TTC549 (cell line): ENCODE results near the gene CRIP2.

Experiments
- FAIRE-seq: peaks from 2 replicates; lab custom pipeline; 2012; peaks lifted over from hg19 to GRCh38; lab: Jason Lieb, UNC

Gene CRIP2

GRCh38 chr14:105465209-105466031, 9.2 kb upstream of the CRIP2 start:
- no peak for FAIRE-seq

DNA sequence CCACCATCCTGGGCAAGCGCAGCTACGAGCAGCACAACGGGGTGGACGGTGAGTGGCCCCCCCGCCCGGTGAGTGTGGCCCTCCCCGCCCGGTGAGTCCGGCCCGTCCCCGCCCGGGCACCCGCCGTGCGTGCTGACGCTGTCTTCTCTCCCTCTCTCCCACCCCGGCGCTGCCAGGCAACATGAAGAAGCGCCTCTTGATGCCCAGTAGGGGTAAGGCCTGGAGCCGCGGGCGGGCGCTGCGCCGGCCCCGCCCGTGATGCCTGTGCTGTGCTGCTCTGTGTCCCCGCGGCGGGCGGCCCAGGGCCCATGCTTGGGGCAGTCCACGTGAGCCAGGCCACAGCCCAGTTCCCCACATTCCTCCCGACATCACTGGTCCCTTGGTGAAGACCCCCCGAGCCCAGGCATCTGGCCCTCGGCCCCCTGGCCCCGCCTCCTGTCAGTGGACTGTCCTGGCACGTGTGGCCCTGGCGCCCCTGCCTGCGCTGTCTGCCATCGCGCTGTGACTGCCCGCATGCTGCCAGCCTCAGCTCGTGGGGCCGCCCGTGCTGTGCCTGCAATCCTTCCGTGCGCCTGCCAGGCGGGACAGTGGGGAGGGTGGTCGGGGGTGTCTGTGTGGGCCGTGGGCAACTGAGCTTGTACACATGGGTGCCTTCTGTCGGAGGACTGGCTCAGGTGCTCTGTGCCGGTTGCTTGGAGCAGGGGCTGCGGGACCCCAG, 7.9 kb upstream of the CRIP2 start:
- FAIRE-seq = no peak

GRCh38 chr14:105467249-105467941, 7.2 kb upstream of the CRIP2 start:
- FAIRE-seq = no peak

GRCh38 chr14:105467942-105468471, 6.6 kb upstream of the CRIP2 start:
- no peak for FAIRE-seq

- FAIRE-seq = no peak
Measured at GRCh38 chr14:105468621-105469241, 5.9 kb upstream of the CRIP2 start.

- FAIRE-seq = no peak
Measured at GRCh38 chr14:105469456-105470349, 4.9 kb upstream of the CRIP2 start.

DNA sequence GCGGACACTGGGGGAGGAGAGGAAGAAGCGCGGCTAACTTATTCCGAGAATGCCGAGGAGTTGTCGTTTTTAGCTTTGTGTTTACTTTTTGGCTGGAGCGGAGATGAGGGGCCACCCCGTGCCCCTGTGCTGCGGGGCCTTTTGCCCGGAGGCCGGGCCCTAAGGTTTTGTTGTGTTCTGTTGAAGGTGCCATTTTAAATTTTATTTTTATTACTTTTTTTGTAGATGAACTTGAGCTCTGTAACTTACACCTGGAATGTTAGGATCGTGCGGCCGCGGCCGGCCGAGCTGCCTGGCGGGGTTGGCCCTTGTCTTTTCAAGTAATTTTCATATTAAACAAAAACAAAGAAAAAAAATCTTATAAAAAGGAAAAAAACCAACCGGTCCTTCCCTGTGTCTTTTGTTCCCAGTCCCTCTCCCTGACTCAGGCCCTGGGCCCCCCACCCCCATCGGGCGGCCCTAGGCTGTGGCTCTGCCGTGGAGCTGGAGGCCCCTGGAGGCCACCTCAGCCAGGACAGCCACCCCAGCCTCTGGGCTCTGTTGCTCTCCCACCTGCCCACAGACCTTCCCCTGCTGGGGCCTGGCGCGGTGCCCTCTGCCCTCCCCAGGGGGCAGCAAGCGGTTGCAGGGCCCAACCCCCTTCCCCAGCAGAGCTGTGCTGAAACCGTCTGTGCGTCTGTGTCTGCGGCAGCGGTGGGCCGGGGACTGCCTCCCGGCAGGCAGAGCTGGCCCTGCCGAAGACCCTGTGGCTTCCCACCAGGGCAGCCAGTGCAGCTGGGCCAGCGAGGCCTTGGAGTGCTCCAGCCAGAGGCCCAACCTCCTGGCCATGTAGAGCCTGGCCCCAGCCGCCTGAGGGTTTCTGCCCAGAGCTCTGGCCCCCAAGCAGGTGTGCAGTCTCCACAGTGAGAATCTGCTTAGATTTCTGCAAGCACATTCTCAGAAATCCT, 4.0 kb upstream of the CRIP2 start:
- no peak for FAIRE-seq

GRCh38 chr14:105471297-105471821, 3.3 kb upstream of the CRIP2 start:
- no peak for FAIRE-seq

DNA sequence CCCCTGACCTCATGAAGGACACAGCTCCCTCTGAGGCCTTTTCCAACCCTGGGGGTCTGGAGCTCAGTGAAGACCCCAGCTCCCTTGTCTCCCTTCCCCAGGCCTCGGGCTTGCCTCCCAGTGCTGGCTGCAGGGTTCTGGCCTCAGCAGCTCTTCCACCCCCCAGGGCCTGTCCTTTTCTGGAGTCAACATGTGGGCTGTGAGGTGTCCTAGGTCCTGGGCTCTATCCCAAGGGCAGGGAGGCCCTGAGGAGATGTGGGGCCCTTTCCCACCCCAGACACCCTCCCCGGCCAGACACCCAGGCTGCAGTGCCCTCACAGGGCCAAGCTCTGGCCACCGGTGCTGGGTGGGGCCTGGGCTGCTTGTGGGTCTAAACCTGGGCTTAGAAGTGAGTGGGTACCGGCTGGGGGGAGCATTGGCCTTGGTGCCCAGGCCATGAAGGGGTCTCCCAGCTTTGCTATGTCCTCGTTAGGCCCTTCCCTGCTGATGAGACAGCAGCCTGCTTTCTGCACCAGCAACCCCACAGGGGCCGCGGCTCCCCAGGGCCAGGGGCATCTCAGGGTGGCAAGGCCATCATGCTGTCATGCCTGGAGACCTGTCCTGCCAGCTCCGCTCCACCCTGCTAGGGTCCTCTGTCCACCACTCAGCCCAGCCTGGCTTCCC, 2.7 kb upstream of the CRIP2 start:
- FAIRE-seq = no peak

GRCh38 chr14:105472486-105472991, 2.1 kb upstream of the CRIP2 start:
- FAIRE-seq = no peak

GRCh38 chr14:105473033-105473676, 1.5 kb upstream of the CRIP2 start:
- no peak for FAIRE-seq

DNA sequence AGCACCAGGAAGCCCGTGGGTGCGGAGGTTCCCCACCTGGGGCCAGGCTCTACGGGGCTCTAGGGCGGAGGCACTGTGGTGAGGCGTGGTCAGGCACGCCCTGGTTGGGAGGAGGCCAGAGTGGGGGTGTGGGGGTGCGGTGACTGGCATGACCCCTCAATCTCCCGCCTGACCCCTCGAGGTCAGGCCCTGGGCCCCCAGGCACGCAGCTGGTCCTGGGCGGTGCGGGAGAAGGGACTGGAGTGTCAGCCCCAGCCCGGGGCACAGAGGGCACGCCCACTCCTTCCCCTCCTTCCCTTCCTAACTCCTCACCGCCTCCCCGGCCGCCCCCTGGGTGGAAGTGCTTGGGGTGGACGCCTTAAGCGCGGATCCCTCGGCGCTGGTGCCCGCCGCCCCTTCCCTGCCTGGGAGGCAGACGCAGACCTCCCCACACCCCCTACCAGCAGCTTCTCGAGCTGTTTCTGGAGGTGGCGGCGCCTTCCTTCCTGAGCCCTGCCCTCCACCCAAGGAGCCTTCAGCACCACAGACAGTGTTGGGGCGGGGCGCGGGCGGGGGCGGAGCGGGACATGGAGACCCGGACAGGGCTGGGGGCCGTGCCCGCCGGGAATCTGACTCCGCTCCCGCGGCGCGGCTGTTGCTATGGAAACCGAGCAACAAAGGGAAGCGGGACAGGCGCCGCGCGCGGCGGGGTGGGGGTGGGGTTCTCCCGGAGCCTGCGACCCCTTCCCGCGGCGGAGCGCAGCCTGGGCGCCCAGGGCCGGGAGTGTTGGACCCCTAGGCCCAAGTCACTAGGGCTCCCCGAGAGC, 741 bp upstream of the CRIP2 start:
- no peak for FAIRE-seq

DNA sequence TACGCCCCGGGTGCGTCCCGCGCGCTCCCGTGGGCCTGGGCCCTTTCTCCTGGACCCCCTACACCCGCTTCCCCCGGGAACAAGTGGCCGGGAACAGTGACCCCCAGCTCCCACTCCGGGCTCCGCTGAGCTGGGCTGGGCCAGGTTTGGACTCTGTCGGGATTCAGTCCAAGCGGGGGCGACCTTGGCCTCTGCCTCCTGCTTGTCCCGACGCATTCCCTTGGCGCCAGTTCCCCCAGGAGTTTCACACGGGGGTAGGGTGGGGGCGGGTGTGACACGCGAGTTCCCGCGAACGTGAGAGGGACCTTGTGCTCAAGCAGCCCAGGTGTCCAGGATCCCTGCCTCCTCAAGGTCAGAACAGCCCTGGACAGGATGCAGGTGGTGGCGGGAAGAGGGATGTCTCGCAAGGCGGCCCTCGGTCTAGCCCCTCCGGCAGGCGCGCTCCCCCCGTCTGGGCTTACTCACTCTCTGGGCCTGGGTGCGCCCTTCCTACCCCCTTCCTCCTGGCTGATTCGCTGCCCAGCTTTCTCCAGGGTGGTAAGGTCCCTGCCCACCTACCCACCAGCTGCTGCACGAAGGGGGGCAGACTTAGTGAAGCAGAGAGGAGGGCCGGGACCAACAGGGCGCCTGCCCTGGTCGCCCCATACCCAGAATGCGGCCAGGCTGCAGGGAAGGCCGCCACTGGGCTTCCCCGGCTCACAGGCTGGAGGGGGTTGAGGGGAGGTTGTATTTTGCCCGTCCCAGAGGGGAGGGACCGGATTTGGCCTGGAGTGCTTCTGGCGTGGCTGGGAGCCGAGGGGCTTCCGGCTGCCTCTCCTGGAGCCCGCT, 862 bp downstream of the CRIP2 start:
- FAIRE-seq = no peak

- FAIRE-seq = no peak
Measured at GRCh38 chr14:105476097-105476830, 1.6 kb downstream of the CRIP2 start.

DNA sequence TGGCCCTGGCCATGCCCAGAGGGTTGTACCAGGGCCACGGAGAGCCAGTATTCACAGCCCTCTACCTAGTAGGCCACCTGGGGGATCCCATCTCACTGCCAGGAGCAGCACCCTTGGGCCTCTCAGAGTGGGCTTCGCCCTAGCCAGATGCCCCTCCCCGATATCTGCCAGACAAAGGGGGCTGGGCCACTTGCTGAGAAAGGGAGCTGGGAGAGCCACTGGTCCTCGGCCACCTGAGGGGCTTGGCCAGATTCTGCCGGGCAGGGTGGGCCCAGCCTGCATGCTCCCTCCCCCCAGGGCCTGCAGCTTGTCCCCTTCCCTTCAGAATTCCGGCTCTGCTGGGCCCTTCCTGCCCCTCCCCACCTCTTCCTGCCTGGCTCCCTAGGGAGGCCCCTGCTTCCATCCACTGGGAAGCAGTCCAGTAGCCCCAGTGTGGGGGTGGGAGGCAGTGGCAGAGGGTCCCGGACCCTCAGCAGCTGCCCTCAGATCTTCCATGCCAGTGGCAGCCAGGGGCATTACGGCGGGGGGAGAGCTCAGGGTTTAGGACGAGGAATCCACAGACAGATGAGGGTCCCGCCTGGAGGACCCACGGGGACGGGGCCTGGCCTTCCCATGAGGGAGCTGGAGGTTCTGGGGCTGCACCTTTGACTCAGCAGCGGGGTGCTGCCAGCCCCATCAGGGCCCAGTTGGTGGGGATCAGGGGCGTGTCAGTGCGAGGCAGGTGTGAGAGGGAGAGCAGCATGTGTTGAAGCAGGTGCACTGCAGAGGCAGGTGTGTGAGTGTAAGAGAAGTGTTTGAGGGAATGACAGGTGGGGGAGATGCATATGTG, 2.4 kb downstream of the CRIP2 start:
- no peak for FAIRE-seq
